Measurements from ENCODE around the gene DHX40.

GRCh38 chr17:59607817-59608403 lies 42.5 kb downstream of the DHX40 start:
- peak in 2 of 3 experiments; percentile 29 to 42 for TF ChIP-seq CTCF (optimal IDR thresholded peaks at IDR 0.05 in 1 of 3, IDR thresholded peaks at IDR 0.05 in 1 of 3, conservative IDR thresholded peaks at IDR 0.05 in 1 of 3; ENCODE audit: extremely low read depth in 1 of 3, insufficient read depth in 2 of 3, low read length in 3 of 3)
- TF ChIP-seq EZH2 (IDR thresholded peaks at IDR 0.05; ENCODE audit: low read length): no peak
